Nephron progenitor cell (in vitro differentiated cells): ENCODE data around the gene FOXA3.
"Not testable (repeated sequence)": the region's sequence is repeated elsewhere in the genome, so short reads cannot be mapped to it uniquely, and the experiment has no call there.

ENCODE experiments used
- DNase-seq: peaks from one replicate; pipeline ENCODE4 v3.0.0; 2021
- H3K27ac Mint-ChIP-seq: 2 replicates; pipeline ENCODE4 v1.8.0; 2021; ENCODE audit warnings: mild to moderate bottlenecking, moderate library complexity, mixed read lengths
- H3K27me3 Mint-ChIP-seq: 2 replicates; pipeline ENCODE4 v1.8.0; 2021; ENCODE audit warnings: mild to moderate bottlenecking, low read depth, mixed read lengths; ENCODE audit not compliant: poor library complexity
- H3K36me3 Mint-ChIP-seq: 2 replicates; pipeline ENCODE4 v1.8.0; 2021; ENCODE audit warnings: low read depth, mixed read lengths
- H3K4me1 Mint-ChIP-seq: 2 replicates; pipeline ENCODE4 v1.8.0; 2021; ENCODE audit warnings: mixed read lengths
- H3K4me3 Mint-ChIP-seq: 2 replicates; pipeline ENCODE4 v1.8.0; 2021; ENCODE audit warnings: mild to moderate bottlenecking, moderate library complexity, mixed read lengths
- H3K9me3 Mint-ChIP-seq: 2 replicates; pipeline ENCODE4 v1.8.0; 2021; ENCODE audit warnings: mild to moderate bottlenecking, moderate library complexity, mixed read lengths
- TF ChIP-seq, protein P1 (sequence below): fragments of 200-600 bp; sonication (generic); IDR thresholded peaks from 2 replicates; pipeline ENCODE4 v1.5.0; 2021; ENCODE audit warnings: antibody characterized with exemption

FOXA3 gene

DNA sequence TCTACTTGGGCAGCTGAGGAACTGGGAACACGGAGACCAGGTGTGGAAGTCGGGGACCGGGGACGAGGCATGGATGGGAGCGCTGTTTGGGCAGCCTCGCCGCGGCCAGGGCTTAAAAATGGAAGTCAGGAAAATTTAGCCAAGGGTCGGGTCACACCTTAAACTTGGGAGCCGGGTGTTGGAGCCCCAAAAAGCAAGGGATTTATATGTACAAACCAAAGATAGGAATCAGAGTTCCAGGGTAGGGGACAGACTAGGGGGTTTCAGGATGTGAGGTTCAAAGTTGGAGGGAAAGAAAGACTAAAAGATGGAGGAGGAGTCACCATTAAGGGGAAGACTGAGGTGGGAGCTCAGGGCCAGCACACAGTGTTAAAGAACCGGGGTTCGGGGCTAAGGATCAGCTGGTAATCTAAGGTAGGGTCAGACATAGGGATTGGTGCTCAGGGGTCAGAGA, 530 bp downstream of the FOXA3 start:
- Mint-ChIP-seq H3K27ac (no peak overlapping the region), H3K9me3 (no peaks in the 10 kb centered on the region), H3K27me3 (peaks cover 51% of the 10 kb centered on the region), H3K4me3 (peak overlapping the region; percentile 86), H3K36me3 (peaks cover 4% of the 10 kb centered on the region), H3K4me1 (peaks cover 30% of the 10 kb centered on the region)
- DNase-seq, result no peak
- TF ChIP-seq, protein P1, sequence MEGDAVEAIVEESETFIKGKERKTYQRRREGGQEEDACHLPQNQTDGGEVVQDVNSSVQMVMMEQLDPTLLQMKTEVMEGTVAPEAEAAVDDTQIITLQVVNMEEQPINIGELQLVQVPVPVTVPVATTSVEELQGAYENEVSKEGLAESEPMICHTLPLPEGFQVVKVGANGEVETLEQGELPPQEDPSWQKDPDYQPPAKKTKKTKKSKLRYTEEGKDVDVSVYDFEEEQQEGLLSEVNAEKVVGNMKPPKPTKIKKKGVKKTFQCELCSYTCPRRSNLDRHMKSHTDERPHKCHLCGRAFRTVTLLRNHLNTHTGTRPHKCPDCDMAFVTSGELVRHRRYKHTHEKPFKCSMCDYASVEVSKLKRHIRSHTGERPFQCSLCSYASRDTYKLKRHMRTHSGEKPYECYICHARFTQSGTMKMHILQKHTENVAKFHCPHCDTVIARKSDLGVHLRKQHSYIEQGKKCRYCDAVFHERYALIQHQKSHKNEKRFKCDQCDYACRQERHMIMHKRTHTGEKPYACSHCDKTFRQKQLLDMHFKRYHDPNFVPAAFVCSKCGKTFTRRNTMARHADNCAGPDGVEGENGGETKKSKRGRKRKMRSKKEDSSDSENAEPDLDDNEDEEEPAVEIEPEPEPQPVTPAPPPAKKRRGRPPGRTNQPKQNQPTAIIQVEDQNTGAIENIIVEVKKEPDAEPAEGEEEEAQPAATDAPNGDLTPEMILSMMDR, result no peak

DNA sequence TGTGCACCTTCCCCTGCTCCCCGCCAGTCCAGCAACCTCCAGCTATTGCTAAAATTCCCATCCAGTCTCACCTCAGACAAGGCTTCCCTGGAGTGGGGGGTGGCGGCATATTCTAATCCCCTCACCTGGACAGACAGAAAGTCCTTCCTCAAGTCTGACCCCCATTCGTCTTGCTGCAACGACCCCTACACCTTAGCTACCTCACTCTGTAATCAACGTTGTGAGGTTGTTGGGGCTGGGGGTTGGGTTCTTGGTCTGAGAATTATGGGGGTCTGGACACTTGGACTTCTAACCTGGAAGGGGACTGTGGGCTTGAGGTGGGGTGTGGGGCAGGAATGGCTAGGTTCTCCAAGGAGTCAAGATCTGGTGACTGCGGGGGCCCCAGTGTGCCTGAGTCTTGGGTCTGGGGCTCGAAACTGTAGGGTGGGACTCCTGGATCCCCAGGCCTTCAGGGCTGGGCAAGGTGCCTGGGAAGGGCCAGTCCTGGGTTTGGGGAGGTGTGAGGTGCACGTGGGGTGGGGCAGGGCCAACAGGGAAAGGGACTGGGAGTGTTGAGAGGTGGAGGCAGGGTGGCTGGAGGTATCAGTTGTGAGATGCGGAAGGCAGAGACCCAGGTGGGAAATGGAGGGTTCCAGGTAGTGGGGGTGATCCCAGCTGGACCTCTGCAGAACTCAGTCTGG, 1.3 kb downstream of the FOXA3 start:
- Mint-ChIP-seq H3K4me1 (peaks cover 30% of the 10 kb centered on the region), H3K36me3 (peaks cover under 1% of the 10 kb centered on the region), H3K27me3 (peaks cover 52% of the 10 kb centered on the region), H3K4me3 (peak overlapping the region; percentile 18), H3K9me3 (no peaks in the 10 kb centered on the region), H3K27ac (no peak overlapping the region)
- TF ChIP-seq, protein P1, result no peak
- no peak for DNase-seq

DNA sequence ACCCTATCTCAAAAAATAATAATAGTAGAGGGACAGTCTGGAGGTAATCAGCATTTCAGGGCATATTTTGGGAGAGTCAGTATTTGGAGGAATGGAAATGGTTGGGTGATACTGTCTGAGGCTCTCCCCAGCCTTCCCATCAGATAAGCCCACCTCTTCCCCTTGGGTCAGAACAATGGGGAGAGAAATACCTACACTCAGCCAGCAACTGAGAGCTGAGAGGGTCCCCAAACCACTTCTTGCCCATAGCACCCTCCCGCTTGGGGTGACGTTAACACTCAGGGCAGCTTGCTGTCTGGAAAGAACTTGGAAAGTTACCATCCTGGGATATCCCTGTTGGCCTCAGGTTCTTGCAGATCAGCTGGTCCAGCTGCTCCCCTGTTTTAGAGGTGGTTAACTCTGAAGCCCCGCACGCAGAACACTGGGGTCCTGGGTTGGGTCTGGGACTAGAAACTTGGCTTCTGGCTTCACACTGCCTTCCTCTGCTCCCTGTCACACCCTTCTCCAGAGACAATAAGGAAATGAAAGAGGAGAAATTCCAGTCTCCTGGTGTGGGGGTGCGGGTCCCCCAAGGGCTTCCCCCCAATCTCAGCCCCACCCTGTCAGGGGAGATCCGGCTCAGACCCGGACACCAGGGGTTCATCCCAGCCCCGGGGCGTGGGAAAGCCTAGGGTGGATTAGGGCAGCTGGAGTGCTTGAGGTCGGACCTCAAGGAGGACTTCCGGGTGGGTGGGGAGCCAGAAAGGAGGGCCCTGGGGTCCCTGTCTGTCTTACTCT, 2.5 kb downstream of the FOXA3 start:
- TF ChIP-seq, protein P1, result no peak
- no peak overlapping the region for H3K4me3 Mint-ChIP-seq
- DNase-seq, result no peak
- no peaks in the 10 kb centered on the region for H3K9me3 Mint-ChIP-seq
- H3K4me1 Mint-ChIP-seq, result peaks cover 27% of the 10 kb centered on the region
- peaks cover 54% of the 10 kb centered on the region for H3K27me3 Mint-ChIP-seq
- H3K36me3 Mint-ChIP-seq, result no peaks in the 10 kb centered on the region
- no peak overlapping the region for H3K27ac Mint-ChIP-seq

DNA sequence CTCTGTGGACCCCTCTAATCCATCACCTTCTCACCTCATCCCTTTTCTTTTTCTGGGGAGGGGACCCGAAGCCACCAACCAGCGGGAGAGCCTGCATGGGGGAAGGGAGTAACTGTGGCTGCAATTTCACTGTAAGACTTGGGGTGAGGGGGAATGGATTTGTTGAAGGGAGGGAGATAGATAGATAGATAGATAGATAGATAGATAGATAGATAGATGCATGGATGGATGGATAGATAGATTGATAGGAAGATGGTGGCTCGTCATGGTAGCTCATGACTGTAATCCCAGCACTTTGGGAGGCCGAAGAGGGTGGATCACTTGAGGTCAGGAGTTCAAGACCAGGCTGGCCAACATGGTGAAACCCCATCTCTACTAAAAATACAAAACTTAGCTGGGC, 3.1 kb downstream of the FOXA3 start:
- DNase-seq, H3K36me3 Mint-ChIP-seq, H3K4me3 Mint-ChIP-seq, H3K9me3 Mint-ChIP-seq, H3K27ac Mint-ChIP-seq: not testable (repeated sequence)
- Mint-ChIP-seq H3K27me3 (peaks cover 54% of the 10 kb centered on the region), H3K4me1 (peaks cover 21% of the 10 kb centered on the region)

DNA sequence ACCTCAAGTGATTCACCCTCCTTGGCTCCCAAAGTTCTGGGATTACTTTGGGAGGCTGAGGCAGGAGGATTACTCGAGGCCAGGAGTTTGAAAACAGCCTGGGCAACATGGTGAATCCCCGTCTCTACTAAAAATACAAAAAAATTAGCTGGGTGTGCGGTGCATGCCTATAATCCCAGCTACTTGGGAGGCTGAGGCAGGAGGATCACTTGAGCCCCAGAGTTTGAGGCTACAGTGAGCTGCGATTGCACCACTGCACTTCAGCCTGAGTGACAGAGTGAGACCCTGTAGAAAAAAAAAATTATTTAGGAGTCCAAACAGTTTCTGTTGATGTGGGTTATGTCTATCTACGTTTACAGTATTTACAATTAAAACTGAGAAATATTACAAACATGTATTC, 6.7 kb downstream of the FOXA3 start:
- Mint-ChIP-seq H3K4me3 (no peak overlapping the region), H3K27me3 (peaks cover 25% of the 10 kb centered on the region)
- TF ChIP-seq, protein P1, result no peak

DNA sequence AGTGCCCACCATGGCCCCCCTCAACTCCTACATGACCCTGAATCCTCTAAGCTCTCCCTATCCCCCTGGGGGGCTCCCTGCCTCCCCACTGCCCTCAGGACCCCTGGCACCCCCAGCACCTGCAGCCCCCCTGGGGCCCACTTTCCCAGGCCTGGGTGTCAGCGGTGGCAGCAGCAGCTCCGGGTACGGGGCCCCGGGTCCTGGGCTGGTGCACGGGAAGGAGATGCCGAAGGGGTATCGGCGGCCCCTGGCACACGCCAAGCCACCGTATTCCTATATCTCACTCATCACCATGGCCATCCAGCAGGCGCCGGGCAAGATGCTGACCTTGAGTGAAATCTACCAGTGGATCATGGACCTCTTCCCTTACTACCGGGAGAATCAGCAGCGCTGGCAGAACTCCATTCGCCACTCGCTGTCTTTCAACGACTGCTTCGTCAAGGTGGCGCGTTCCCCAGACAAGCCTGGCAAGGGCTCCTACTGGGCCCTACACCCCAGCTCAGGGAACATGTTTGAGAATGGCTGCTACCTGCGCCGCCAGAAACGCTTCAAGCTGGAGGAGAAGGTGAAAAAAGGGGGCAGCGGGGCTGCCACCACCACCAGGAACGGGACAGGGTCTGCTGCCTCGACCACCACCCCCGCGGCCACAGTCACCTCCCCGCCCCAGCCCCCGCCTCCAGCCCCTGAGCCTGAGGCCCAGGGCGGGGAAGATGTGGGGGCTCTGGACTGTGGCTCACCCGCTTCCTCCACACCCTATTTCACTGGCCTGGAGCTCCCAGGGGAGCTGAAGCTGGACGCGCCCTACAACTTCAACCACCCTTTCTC, 8.2 kb downstream of the FOXA3 start:
- TF ChIP-seq, protein P1, result no peak
- H3K4me1 Mint-ChIP-seq, result peaks cover 41% of the 10 kb centered on the region
- no peak overlapping the region for H3K27ac Mint-ChIP-seq
- H3K36me3 Mint-ChIP-seq, result no peaks in the 10 kb centered on the region
- no peak overlapping the region for H3K4me3 Mint-ChIP-seq
- no peak for DNase-seq
- no peaks in the 10 kb centered on the region for H3K9me3 Mint-ChIP-seq
- H3K27me3 Mint-ChIP-seq, result peaks cover 10% of the 10 kb centered on the region

More for the DNA sequence above, 6.7 kb downstream of the FOXA3 start:
- Mint-ChIP-seq H3K4me1 (peaks cover 29% of the 10 kb centered on the region), H3K9me3 (no peaks in the 10 kb centered on the region), H3K27ac (no peak overlapping the region), H3K36me3 (no peaks in the 10 kb centered on the region)
- no peak for DNase-seq
